ENCODE measurements around the gene LUZP1.

DNA sequence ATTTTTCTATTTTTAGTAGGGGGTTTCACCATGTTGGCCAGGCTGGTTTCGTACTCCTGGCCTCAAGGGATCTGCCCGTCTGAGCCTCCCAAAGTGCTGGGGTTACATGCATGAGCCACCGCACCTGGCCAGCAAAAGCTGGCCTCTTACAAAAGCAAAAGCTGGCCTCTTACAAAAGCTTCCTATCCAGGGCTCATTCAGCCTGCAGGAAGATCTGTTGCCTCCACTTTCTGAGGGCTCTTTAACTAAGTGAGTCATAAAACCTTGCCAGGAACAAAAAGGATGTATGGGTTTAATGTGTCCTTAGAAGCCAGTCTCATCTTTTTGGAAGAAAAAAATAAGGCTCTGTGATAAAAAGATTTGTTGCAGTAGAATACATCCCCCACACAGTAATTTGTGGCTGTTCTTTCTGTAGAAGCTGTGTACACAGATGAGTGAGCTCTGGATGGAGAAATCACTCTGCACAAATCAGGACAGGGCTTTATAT lies 33.6 kb upstream of the LUZP1 start:
- TF ChIP-seq, protein P1, sequence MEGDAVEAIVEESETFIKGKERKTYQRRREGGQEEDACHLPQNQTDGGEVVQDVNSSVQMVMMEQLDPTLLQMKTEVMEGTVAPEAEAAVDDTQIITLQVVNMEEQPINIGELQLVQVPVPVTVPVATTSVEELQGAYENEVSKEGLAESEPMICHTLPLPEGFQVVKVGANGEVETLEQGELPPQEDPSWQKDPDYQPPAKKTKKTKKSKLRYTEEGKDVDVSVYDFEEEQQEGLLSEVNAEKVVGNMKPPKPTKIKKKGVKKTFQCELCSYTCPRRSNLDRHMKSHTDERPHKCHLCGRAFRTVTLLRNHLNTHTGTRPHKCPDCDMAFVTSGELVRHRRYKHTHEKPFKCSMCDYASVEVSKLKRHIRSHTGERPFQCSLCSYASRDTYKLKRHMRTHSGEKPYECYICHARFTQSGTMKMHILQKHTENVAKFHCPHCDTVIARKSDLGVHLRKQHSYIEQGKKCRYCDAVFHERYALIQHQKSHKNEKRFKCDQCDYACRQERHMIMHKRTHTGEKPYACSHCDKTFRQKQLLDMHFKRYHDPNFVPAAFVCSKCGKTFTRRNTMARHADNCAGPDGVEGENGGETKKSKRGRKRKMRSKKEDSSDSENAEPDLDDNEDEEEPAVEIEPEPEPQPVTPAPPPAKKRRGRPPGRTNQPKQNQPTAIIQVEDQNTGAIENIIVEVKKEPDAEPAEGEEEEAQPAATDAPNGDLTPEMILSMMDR (IDR thresholded peaks at IDR 0.05) = no peak
- TF ChIP-seq POLR2A (IDR thresholded peaks at IDR 0.05) = no peak
